GM18499 (cell line): Measurements from ENCODE around the gene GPR171.

Source experiments
- ATAC-seq: cut with Tn5 transposase; IDR thresholded peaks from one replicate; pipeline ENCODE4 v1.9.1; 2021; ENCODE audit warnings: moderate number of reproducible peaks; ENCODE audit not compliant: insufficient read depth, unreplicated experiment

The GPR171 gene

DNA sequence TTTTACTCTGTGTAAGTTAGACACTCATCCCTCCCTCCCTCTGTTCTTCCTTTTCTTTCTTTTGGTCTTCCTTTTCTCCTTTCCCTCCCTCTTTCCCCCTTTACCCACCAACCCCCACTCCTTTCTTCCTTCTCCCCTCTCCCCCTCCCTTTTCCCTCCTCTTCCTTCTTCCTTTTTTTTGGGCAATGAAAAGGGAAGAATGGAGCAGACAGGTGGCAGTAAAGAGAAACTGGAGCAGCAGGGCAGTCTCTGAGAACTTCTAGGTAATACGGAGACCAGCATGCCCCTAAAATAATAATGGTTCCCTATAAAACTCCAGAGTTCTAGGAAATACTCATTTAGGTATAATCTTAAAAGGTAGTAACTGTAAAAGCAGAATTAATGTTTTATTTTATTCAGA is 11.4 kb upstream of the GPR171 start:
- no peak for ATAC-seq

GRCh38 chr3:151213881-151214280 is 10.9 kb upstream of the GPR171 start:
- no peak for ATAC-seq

GRCh38 chr3:151213151-151213550 is 10.1 kb upstream of the GPR171 start:
- ATAC-seq = no peak

- ATAC-seq = no peak
These were observed 7.8 kb upstream of the GPR171 start for GRCh38 chr3:151210676-151211381.

DNA sequence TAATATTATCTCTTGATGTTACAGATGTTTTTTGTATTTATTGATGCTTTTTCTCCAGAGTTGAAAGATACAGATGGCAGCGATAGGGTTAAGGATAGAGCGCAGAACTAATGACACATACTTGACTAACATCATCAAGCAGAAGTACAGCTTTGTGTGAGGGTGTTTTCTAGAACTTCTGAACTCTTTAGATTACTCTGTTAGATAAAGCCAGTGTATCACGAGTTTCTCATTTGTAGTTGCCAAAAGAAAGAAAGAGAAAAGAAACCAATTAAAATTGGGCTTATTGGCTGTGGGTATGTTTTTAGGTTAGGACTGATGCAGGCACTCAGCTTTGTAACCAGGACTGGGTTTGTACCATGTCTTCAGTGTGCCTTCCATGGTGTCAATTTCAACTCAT is 6.6 kb upstream of the GPR171 start:
- no peak for ATAC-seq

DNA sequence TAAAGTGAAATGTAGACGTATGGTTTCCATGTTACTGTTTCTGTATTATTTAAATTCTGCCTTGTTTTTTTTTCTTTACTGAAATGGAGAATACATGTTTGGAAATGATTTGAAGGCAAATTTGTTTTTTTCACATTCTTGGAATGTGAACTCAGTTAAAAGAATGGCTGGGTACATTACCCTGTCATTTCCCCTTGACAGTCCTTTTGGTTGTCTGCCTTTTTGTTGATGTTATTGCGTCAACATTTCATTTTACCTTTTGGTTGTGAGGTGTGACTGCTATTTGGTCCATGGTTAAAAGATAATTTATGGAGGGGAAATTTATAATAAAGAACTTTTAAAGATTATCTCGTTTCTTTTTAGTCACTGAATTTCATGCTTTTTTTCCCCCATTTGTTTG is 3.2 kb upstream of the GPR171 start:
- no peak for ATAC-seq

DNA sequence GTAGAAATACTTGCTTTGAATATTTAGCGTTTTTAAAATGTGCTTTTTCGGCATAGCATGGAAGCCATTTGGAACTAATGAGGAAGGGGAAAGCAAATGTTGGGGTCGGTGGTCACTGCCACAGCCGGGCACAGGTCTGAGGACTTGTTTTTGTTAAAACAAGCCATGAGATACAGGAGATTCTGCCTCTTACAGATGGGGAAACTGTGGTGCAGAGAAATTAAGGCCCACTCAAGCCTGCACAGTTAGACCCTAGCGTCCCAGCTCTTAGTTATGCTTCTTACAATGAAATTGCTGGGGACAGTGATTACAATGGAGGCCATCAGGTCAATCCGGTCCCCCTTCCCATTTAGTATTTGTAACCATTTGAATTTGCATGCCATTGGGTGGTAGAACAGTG is 2.5 kb upstream of the GPR171 start:
- no peak for ATAC-seq

DNA sequence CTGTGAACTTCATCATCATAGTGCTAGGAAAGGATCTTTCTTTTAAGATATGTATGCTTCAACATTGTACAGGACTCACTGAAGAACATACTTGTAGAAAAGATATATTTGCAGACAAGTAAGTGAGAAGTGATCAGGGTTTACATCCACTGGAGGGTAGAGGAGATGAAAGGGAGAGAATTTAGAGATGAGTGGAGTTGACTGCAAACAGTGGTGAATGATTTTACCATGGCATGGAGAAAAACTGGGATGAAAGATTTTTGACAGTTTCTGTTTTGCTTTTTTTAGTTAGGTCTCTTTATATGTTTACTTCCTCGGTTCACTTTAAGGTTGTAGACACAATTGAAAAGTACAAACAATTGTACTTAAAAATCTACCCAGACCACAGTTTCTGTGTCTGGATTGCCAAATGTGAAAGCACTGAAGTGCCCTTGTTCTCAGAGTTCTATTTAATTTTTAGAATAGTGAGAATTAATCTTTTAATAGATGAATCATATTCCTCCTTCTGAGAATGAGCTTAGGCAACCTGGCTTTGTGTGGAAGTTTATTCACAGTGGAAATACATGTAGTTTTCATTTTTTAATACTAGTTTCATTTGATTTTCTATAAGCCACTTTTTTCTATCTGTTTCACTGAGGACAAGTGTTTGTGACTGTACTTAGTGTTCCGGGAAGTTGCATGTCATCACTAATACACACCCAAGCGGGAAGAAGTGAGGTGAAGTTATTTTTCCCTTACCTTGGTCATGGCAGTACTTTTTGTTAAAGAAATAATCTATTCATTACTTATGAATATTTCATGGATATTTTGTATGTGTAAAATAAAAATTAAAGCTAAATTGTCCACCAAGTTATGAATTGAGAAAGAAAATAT is 1.8 kb upstream of the GPR171 start:
- ATAC-seq = no peak

- no peak for ATAC-seq
These were observed 1.8 kb downstream of the GPR171 start for GRCh38 chr3:151201051-151201730.

DNA sequence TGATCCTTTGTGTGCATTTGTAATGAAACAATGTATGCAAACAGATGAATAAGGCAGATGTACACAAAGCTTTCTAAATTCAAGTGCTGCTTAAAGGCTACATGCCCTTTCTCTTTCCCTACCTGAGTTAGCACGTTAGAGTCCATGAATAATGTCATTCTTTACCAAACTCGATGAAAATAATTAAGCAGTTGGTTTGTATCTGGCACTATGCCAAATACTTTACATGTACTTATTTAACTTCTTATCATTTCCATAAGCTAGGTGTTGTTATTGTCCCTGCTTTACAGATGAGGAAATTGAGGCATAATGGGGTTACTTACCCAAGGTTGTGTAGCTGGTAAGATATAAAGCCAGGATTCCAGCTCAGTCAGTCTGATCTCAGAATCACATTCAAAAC is 2.4 kb downstream of the GPR171 start:
- ATAC-seq = no peak

DNA sequence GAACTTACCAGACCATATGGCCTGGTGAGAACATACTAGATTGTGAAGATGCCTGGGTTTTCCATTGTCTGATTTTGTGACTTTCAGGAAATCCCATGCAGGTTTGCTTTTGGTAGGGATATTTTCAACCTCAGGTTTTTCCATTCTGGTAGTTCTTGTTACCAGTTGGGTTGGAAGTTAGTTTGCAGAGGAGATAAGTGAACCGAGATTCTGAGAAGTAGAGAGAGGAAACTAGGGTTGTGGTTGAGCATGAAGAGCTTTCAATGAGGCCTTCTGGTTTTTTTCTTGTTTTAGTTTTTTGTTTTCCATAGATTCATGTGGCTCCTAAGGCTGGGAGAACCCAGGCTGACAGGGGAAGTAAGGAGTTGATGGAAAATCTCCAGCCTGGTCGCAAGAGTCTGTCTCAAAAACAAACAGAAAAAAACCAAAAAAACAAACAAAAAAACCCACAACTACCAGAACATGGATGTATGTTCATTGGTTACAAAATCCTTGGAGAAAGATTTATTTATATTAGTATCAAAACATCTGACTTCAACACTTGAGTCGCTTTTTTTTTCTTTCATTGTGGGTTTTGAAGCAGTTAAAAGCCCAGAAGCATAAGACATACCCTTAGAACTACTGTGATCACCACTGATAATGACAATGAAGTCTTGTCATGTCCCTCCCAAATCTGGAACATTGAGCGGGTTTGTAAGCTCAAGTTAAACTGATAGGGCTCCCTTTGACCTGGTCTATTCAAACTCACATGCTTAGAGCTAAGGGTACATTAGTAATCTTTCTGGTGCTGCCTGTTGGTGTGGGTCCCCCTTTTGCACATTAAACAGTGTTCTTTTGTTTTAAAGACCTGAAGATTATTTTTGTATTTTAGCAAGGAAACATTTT is 3.2 kb downstream of the GPR171 start:
- ATAC-seq = no peak

DNA sequence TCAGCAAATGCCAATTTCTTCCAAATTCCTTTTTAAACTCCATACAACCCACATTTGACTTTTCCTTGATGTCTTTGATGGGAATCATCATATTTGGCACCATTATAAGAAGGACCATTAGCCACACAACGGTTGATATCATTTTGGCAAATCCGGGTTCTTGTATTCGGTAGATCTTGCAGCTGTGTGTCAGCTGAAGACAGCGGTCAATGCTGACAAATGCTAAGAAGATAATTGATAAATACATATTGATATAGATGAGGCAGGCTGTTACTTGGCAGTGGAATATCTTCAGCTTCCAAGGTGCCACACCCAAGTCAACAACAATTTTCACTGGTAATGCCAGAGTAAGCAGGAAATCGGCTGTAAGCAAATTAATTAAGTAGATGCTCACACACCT is 4.2 kb downstream of the GPR171 start:
- no peak for ATAC-seq

- no peak for ATAC-seq
These were observed 4.8 kb downstream of the GPR171 start for GRCh38 chr3:151197981-151198767.

DNA sequence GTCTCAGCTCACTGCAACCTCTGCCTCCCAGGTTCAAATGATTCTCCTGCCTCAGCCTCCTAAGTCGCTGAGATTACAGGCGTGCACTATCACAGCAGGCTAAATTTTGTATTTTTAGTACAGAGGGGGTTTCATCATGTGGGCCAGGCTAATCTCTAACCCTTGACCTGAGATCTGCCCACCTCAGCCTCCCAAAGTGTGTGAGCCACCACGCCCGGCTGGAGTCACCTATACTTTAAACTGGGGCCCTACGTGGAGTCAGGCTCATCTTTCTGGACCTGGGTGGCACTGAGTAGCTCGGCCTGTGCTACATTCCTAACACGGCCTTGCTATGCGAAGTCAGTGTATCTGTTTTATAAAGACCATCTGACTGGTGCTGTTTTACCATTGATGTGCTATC is 5.8 kb downstream of the GPR171 start:
- ATAC-seq = no peak

- no peak for ATAC-seq
These were observed 6.6 kb downstream of the GPR171 start for GRCh38 chr3:151196434-151196833.

DNA sequence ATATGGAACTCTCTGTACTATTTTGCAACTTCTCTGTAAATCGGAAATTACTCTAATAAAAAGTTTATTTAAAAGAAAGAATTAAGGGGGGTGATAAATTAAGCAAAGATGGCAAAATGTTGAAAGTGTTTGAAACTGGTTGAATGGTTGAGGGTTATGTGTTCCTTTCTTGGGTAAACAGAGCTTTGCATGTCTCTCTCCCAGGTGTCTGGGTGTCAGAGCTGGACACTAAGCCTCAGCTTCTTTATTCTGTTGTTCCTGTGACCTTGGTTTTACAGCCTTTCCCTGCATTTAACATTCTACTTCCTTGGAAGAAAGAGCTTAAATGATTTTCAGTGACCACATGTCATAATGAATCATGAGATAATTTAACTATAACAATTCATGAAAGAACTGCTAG is 7.2 kb downstream of the GPR171 start:
- ATAC-seq = no peak

DNA sequence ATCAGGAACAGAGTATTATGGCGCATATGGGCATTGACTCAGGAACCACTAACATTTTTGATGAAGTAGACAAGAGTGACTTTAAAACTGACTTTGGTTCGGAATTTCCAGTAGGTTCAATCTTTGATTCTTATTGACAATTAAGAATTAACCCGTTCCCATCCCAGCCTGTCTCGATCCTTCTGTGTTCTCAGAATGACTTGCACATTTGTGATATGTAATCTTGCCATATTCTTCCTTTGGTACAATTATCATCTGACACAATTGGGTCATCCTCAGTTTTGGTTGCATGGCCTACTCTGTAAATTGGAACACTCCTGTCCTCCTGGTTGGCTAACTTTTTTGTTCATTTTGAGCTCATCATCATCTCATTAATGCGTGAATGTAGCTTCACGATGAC is 10.5 kb downstream of the GPR171 start:
- ATAC-seq = no peak

DNA sequence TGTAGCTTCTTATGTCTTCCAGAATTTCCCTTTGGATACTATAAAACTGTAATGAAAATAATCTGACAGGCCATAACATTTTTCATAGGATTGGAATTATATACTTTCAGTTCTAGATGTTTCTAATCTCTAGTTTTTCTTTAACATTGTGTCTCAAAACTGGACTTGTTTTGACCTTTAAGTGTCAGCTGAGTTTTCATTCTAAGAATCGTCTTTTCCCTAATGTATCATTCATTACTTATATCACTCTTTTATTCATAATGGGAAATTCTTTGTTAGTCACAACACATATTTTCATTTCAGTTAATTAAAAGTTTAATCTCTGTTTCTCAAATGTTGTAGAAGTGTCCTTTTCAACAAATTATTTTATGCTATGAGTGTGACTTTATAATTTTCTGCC is 11.9 kb downstream of the GPR171 start:
- no peak for ATAC-seq

DNA sequence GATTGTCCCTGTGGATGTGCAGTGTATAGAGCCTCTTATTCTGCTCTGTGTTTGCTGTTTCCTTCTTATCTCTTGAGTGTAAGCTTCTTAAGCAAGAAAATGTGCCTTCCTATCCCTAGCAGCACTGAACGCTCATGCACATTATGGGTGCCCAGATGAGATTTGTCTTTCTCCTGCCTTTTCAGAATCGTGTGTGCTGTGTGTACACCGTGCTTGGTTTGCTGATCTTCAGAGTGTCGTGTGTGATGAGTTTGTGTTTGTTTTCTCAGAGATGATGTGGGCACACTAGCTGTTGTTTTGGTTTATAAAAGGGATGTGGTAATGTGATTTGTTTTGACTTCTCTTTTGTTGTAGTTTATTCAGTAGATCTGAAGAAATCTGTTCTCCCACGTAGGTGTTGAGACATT is 19.7 kb downstream of the GPR171 start:
- no peak for ATAC-seq
